HS-5 (cell line): ENCODE data around the gene SULT1C3.
A peak's percentile ranks its signal among the peaks of the same experiment; 100 is the strongest.

Experiments used
- DNase-seq: peaks from one replicate; pipeline ENCODE4 v3.0.0-alpha.2; 2012; ENCODE audit warnings: low read depth

The SULT1C3 gene

DNA sequence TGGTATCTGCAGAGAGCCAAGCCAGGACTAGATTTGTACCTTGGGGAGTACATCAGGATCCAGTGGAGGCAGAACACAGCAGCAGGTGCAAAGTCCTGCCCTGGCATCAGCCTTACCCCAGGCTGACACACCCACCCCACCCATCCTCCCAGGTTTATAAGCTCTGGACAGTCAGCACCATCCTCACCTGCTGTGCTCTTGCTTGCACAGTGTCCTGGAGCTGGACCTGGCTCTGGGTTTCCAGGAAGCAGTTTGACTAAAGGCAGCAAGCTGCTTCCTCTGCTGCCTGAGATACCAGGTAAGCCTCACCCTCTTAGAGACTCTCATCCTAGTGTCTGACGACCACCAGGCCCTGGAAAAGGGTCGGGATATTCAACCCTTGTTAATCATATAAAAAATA is at the start of gene SULT1C3:
SULT1C3 (plus strand) TSS at position 183 of the 400 bp plus-strand sequence. CDS start 7,227 bp downstream, outside the sequence.
- DNase-seq, result no peak

GRCh38 chr2:108193251-108193650 is 46.5 kb upstream of the SULT1C3 start:
- DNase-seq, result no peak

DNA sequence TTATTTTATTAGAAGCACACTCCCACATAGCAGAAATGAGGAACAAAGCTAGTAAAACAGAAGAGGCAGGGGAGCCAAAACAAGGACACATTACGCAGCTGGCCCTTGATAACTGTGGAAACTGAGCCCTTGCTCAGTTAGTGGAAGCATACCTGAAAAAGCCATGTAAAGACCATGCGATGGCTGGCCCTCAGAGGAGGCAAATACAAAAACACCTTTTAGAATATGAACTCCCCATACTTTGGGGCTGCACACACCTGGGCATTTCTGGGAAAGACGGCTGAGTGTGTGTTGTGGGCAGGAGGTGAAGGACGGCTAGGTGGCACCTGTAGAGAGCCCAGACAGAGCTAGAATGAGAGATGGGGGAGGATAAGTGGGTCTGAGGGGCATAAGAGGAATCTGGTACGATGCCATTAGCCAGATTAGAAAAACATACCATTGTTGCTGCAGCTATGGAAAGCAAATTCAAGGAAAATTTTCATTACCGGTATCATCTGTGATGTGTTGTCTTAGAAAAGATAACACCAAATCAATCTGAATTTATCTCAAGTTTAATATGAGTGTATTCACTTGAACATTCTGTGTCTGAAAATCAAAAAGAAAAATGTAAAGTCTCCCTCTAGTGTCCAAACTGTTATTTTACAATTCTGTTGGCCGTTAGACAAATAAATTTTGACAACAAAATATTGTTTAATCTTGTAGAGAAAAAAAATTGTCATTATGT is 45.2 kb upstream of the SULT1C3 start:
- DNase-seq, result no peak

DNA sequence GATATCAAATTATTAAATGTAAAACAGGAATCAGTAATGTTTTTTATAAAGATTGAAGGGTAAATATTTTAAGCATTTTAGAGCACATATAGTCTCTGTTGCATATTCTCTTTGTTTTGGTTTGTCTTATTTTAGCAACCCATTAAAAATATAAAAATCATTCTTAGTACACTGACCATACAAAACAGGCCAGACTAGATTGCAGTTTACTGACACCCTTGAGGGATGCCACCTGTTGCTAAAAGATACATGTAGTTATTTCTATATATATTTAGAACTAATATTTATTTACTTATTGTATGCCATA is 44.7 kb upstream of the SULT1C3 start:
- no peak for DNase-seq

DNA sequence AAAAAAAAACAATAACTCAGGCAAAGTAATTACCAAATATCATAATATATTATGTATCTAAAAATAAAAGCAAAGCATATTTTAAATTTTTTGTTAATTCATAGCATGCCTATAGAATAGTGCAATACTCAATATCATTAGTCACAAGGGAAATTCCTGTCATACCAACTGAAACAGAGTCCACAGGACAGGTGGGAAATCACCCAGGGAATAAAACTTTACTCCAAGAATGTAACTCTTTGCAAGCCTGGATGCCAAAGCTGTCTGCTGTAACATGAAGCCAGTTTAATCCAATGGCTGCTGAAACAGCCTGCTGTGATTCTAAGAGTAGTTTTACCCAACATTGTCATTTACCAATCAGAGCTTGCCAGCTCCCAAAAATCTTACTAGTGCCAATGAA is 40.0 kb upstream of the SULT1C3 start:
- DNase-seq, result peak; percentile 73

GRCh38 chr2:108200569-108200968 is 39.2 kb upstream of the SULT1C3 start:
- DNase-seq, result no peak

GRCh38 chr2:108212671-108213070 is 27.1 kb upstream of the SULT1C3 start:
- no peak for DNase-seq

- no peak for DNase-seq
Observed at GRCh38 chr2:108215794-108216211, 24.0 kb upstream of the SULT1C3 start.

GRCh38 chr2:108217211-108217610 is 22.6 kb upstream of the SULT1C3 start:
- no peak for DNase-seq

DNA sequence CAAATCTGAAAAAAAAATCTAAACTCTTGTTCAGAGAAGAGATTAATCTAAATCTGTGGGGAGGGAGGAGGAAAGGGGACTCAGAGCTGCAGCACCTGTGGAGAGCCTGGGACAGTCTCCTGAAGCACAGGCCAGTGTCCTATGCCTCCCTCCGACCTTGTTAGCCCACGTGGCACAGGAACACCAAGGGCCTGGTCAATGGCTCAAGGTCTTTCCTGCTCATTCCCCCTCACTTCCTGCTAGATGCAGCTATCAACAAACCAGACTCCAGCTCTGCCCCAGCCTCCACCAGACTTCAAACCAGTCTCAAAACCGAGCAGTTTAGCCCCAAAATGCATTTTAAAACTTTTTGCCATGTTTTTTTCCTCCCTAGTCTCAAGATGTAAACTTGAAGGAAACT is 20.1 kb upstream of the SULT1C3 start:
- DNase-seq, result no peak

DNA sequence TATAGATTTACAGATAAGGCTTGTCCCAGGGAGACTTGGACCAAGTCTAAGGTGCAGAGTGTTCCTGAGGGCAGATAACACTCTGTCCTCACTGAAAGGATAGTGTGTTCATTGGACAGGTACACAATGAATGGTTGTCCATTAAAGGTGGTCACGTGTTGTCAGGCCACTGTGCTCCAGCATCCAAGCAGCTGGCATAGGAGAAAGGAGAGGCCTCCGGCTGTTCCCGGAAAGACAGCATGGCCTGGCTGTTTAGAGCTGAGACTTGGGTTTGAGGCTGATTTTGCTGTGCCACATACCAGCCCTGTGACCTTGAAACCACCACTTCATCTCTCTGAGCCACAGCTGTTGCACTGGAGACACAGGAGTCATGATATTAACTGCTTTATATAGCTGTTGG is 19.6 kb upstream of the SULT1C3 start:
- no peak for DNase-seq

DNA sequence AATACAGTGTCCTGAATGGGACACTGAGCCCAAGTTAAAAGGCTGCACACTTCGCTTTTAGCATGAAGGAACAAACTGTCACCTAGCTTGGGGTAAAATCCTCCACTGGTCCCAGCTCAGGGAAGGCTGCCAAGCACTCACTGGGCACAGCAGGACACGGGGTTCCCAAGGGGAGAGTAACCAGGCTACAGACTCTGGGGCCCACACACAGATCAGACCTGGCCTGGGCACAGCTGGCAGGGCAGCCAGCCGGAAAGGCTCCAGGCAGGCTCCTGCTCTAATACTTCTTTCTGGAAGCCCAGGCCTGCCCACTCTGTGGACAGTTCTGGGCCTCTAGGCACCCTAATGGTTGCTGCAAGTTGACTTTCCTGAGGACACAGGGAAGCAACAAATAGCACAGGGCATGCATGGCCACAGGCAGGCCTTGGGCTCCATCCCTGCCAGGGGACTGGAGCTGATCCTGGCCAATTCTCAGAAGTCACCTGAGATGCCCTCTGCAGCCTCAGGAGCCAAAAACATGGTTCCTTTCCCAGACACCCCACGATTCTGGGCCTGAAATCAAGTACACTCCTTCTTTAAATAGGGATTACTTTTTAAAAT is 18.7 kb upstream of the SULT1C3 start:
- DNase-seq, result no peak

DNA sequence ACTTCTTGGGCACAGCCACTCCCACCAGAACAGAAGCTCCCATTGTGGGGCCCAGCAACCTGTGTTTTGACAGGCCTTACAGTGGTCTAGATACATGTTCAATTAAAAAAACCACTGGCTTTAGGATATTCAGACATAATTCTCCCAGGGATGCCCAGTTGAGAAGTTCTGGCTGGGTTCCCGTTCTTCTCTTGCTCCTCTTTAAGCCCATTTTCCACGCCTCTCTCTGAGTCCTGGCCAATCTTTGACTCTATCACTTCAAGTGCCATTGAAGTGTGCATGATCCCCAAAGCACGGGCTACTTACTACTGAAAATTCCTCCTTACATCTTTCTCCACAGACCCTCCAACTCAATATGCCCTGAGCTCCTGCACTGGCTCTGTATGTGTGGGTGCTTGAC is 17.5 kb upstream of the SULT1C3 start:
- no peak for DNase-seq

DNA sequence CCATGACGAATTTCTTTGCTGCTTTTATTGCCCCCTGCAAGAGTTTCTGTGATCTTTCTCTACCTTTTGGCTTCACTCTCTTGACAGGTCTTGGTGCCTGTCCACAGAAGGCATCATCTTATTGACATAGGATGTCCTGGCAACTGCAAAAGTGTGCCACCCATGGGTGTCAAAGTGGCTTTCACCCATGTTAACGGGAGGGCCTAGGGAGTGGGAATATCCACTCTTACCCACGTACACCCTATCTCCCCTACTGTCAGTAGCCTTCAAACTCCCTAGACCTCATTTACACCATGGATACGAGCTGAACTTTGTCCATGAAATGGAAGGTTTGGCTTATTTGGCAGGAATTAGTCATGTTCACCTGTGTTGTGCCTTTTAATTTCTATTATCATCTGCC is 16.2 kb upstream of the SULT1C3 start:
- DNase-seq, result no peak

DNA sequence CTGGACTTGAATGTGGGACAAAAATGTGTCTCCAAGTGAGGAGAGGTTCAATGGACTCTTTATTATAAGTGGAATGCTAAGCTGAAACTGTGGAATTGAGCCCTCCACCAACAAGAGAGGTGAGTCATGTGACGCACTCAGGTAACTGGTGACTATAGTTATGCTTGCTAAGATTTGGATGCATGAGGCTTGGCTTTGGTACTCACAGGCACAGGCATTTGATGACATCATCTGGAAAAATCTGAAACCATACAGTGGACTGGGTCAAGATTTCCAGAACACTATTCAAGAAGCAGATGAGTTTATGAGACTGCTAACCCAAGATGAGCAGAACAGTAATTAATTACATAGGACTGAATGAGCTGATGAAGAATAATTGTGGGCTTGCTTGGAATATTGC is 15.7 kb upstream of the SULT1C3 start:
- DNase-seq, result no peak

DNA sequence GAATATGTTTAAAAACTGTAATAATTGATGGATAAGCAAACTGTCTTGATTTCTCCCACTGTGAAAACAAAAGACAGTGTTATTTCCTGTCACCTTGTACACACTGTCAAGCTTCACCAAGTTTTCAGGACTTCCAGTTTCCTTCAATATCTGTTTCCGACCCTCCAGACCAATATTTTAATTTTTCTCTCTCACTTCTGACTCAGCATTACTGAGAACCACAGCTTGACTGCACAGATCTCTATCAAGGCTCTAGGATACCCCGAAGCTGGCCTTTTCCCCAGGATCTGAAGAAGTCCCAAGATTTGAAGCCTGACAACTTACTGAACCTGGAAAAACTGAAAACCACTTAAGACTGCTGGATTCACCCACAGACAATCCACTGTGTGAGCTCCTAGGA is 13.2 kb upstream of the SULT1C3 start:
- no peak for DNase-seq

- no peak for DNase-seq
Observed at GRCh38 chr2:108228006-108228405, 11.8 kb upstream of the SULT1C3 start.

DNA sequence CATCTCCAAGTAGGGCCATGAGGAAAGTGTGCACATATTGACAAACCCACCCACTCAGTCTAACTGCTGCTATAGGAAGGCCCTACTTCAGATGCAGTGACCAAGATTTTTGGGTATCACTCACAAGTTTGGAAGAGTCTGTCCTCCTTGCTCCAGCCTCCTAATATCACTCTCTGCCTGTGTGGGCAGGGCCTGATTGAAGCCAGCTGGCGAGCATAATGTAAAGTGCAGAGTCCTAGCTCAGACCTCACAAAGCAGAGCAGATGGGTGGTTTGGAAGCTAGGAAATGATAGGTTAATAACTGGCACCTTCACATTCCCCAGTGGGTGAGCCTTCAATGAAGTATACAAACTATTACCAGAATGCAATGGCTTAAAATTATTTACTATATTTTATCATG is 11.2 kb upstream of the SULT1C3 start:
- no peak for DNase-seq

DNA sequence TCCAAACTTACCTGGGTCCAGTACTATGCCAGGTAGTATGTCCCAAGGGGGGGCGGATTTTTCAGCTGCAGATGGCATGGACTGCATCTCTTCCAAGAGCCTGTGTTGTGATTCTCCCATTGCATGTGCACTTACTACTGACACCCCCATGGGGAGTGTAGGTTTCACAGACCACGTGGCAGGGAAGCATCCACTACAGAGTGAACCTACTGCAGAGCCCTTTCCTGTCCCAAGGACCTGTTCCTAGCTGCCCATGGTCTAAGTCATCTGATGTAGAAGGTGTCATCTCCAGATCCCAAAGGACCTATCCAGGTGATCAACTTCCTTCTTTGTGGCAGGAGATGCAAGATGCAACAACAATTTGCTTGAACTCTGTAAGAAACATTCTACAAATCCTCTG is 9.9 kb upstream of the SULT1C3 start:
- DNase-seq, result no peak

DNA sequence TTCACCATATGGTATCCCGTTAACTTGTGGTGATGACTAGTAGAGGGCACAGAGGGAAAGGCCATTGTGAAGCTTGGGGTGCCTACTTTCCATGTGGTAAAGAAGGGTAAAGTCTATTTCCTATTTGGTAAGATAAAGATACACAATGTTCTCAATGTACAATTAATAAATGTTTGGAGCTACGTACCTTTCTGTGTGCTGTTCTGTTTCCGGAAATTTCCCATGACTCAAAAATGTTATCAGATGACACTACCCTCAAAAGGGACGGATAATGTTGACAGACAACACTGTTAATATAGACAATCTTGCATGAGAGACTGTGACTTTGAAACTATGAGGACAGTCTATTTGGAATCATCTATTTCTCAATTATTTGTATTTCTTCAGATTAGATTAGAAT is 4.2 kb upstream of the SULT1C3 start:
- DNase-seq, result no peak

- DNase-seq, result no peak
Observed at GRCh38 chr2:108236676-108237335, 3.0 kb upstream of the SULT1C3 start.

GRCh38 chr2:108240966-108241365 is 1.2 kb downstream of the SULT1C3 start:
- no peak for DNase-seq

DNA sequence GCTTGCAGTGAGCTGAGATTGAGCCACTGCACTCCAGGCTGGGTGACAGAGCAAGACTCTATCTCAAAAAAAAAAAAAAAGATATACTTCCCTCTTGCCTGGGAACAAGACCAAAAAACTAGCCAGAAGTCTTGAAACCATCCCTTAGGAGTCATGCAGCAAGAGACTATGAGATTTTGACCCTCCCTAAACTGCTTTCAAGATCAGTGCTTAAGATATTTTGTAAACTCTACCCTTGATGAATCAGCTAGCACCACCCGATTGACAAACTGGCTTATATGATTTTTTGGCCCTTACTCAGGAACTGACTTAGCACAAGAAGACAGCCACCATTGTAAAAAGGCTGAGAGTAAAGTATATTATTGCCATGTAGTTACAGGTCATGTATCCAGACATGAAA is 3.8 kb downstream of the SULT1C3 start:
- DNase-seq, result peak; percentile 32
